Hypothalamus (tissue), 51 donors: ENCODE results near the gene COLQ.
A peak's percentile ranks its signal among the peaks of the same experiment; 100 is the strongest.
"Not testable (repeated sequence)": the region's sequence is repeated elsewhere in the genome, so short reads cannot be mapped to it uniquely, and the experiment has no call there.

Experiments
- DNase-seq, 51 donors: peaks; one replicate each; lab custom pipeline; 2025; lab: John Stamatoyannopoulos, UW

Gene COLQ

GRCh38 chr3:15521573-15521965, at the start of gene COLQ:
Gene COLQ, minus strand, starts transcription at chr3:15521706. Its CDS starts 81 bp downstream, at chr3:15521625.
- DNase-seq: no peak

- DNase-seq: no peak
Observed at GRCh38 chr3:15563190-15563589, 41.7 kb upstream of the COLQ start.

DNA sequence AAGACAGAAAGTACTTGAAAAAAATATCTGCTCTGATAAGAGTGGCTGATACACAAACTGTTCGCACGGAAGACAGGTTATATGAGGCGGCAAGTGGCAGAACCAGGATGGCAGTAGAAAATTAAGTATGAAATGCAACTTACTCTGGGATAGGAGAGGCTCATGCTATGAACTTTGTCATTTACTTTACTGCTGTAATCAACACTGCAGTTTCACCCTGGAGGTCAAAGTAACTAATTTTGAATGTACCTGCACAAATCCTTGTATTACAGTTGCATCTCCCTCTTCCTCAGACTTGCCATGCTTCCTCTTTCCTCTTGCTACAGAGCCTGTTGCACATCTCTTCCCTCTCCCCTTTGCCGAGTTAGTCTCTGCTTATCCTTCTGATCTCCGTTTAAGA, 41.1 kb upstream of the COLQ start:
- DNase-seq: no peak

DNA sequence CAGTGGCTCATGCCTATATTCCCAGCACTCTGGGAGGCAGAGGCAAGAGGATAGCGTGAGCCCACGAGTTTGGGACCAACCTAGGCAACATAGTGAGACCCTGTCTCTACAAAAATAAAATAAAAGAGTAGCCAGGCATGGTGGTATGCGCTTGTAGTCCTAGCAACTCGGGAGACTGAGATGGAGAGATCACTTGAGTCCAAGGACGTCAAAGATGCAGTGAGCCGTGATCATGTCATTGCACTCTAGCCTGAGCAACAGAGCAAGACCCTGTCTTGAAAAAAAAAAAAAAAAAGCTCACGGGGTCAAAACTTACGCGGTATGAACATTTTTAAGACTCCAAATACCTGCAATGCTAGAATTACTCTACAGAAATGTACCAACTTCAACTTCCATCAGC, 37.1 kb upstream of the COLQ start:
- no peak for DNase-seq

GRCh38 chr3:15557511-15557946, 36.0 kb upstream of the COLQ start:
- DNase-seq: peak in 3 of 51 donors; percentile 5 to 39 (median 6)

- DNase-seq: no peak
Observed at GRCh38 chr3:15556512-15556911, 35.0 kb upstream of the COLQ start.

GRCh38 chr3:15553749-15554148, 32.2 kb upstream of the COLQ start:
- DNase-seq: no peak

DNA sequence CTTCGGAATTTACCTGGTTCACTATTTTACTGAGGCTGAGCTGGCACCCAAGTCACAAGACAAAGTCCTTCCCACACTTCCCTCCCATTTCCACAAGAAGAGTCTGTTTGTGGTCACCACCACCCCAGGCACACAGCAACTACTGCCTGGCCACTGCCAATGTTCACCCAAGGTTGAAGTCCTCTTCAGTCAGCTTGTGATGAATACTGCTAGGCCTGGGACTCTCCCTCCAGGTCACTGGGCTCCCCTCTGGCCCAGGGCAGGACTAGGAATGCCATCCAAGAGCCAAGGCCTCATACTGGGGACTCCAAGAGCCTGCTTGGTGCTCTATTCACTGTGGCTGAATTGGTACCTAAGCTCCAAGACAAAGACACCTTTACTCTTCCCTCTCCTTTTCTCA, 30.4 kb upstream of the COLQ start:
- no peak for DNase-seq

DNA sequence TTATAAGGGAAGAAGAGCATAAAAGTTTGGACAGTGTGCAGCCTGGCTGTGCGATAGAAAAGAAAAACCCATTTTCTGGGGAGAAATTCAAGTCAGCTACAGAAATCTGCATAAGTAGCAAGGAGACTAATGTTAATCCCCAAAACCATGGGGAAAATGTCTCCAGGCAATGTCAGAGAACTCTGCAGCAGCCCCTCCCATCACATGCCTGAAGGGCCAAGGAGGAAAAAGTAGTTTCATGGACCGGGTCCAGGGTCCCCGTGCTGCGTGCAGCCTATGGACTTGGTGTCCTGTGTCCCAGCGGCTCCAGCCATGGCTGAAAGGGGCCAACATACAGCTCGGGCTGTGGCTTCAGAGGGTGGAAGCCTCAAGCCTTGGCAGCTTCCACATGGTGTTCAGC, 28.3 kb upstream of the COLQ start:
- no peak for DNase-seq

DNA sequence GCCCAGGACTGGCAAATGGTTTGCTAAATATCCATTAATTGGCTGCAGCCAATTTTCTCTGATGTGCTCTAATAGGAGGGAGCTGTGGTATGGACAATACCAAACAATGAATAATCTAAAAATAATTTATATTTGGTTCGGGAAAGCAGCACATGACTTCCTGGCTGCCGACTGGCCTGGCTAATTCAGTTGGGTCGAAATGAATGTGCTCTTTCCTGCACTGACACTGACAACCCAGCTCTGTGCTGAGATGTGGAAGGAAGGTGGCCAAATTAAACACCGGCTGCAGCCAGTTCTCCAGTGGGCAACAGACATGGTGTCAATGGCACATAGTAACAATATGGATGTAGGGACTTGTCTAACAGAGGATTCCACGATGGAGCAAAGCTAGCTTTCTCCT, 21.1 kb upstream of the COLQ start:
- DNase-seq: peak in 1 of 51 donors; percentile 4

DNA sequence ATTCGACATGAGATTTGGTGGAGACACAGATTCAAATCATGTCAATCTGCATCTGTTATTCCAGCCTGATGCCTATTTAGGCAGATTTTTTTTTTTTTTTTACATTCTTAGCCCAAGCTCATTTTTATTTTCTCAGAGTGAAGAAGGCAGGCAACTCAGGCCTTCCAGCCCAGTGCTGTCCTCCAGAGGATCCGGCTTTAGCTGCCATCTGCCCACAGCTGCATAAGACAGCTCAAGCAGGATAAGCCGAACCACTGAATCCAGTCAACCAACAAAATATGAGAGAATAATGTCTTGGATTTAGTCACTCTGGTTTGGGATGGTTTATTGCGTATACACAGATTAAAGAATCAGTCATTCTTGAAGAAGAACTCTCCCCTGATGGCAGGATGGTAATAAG, 19.9 kb upstream of the COLQ start:
- no peak for DNase-seq

- DNase-seq: no peak
Observed at GRCh38 chr3:15539066-15539465, 17.6 kb upstream of the COLQ start.

DNA sequence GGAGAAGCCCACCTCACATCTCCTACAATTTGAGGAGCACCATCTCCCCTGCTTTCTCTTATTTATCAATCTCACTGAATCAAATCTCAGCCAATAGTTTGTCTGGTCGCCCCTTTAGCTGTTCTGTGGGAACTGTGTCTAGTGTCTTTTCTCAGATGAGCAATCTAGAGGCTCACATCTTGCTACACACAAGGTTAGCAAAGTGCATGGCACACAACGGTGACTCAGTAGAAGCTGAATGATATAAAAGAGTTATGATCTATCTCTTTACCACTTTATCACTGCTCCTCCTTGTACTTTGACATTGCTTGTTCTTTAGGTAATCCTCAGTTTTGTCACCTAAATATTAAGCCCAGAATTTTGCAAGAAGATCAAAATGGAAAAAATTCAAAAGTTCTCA, 16.8 kb upstream of the COLQ start:
- no peak for DNase-seq

- DNase-seq: no peak
Observed at GRCh38 chr3:15536856-15537255, 15.3 kb upstream of the COLQ start.

DNA sequence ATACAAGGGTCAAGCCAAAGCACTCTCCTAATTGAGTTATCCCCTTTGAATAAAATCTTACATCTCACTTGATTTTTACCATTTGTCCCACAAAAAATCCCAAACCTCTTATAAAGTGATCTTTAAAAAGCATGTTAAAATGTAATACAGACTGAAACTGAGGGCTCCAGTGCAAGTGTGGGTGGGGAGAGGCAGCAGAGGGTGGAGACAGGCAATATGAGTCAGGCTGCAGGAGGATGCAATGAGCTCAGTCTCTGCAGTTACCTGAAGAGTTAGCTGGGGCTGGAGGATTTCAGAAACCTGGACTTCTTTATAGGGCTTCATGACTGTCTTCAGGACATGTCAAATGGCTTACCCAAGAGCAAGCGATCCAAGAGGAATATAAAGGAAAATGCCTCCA, 14.2 kb upstream of the COLQ start:
- DNase-seq: peak in 2 of 51 donors; percentile 1 to 5

- DNase-seq: not testable (repeated sequence)
Observed at GRCh38 chr3:15532614-15533013, 11.1 kb upstream of the COLQ start.

DNA sequence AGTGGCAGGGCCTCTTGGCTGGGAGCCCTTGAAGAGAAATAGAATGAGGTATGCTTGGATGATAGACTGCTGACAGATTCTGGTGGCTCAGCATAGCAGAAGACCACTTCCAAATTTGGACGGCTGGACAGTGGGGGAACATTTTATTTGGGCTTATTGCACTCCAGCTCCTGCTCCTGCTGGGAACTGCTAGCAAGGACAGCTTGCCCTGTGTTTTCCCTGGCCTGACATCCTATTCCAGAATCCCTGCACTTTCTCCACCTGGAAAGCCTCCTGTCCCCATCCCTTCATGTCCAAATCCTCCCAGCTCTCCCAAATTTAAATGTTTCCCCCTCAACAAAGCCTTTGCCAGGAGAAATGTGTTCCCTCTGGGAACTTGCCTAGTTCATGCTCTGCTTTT, 9.8 kb upstream of the COLQ start:
- no peak for DNase-seq

DNA sequence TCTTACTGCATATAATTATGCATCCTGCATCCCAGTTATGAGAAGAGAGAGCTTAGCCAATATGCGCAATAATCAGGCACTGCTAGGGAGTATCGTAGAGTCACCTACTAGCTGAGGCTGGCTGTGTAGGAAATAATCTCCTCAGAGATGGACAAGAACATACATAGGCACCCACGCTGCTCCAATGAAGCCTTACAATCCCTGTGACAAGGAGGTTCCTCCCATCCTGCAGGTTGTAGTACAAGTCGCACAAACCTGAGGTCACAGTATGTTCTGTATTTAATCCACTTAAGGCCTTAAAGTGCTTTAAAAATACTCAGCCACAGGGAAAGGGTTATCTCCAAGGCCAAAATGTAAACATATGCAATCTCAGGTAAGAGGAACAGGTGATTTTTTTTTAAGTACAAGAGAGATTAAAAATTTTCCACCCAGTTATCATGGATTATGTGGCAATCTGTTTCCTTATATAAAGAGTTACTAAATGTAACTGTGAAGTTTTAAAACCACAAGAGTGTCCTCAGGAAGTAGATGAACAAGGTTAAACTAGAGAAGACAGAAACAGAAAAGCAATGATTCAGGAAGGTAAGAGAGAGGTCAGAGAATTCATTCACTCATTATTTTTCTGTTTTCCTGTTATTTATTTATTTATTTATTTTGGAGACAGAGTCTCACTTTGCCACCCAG, 7.5 kb upstream of the COLQ start:
- no peak for DNase-seq

DNA sequence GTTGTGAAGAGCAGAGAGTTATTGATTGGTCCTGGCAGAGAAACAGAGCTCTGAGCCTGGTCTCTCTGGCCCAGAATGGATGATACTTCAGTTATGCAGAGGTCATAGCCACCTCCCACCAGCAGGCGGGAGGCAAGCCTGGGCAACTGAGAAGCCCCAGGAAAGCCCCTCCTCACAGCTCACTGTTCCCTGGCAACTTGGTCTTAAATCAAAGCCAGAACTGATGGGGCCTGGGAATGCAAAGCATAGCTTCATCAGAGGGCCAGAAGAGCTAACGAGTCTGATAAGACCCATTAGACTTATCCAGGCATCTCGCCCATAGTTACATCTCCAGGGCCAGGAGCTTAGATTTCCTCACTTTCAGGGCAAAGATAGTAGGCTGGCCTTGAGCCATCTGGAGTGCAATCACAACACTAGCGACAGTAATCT, 5.5 kb upstream of the COLQ start:
- DNase-seq: no peak

DNA sequence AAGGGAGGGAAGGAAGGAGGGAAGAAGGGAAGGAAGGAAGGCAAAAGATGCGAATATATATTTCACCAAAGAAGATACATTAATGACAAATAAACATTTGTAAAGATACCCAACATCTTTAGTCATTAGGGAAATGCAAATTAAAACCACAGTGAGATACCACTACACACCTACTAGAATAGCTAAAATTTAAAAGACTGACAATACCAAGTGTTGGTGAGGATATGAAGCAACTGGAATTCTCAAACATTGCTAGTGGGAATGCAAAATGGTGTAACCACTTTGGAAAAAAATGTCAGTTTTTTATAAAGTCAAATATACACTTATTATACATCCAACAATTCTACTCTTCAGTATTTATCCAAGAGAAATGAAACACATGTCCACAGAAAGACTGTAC, 4.3 kb upstream of the COLQ start:
- no peak for DNase-seq

GRCh38 chr3:15523660-15524417, 2.3 kb upstream of the COLQ start:
- no peak for DNase-seq

DNA sequence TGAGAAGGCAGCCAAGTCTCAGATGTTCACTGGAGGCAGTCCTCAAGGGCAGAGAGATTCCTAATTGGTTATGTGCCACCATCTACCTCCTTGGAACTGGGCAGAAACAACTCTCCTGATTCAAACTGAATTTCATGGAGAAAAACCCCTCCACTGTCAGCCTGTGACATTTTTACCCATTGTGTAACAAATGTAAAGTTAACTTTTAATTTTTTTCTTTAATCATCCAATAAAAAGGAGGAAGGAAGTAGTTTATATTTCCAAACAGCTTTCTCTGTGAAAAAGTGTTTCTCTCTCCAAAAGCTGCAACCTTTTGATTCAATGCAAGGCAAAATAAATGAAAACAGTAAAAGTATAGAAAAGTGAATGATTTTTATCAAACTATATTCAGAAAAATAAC, 510 bp upstream of the COLQ start:
- DNase-seq: no peak
